Heart left ventricle (tissue), 16 donors: ENCODE data around the gene EDA2R. TPM values are rescaled to one million over a fixed set of nuclear protein-coding genes. Genes with fewer than 3 reads are reported as not detected.

Source experiments
- ATAC-seq, 4 donors: fragments of 200-7000 bp; cut with Tn5 transposase; one replicate each; pipeline ENCODE4 v1.9.1; 2020 to 2022; ENCODE audit warnings: moderate library complexity in 4 of 4, mild to moderate bottlenecking in 3 of 4, moderate number of reproducible peaks in 1 of 4
- DNase-seq, 5 donors: peaks; one replicate each; pipeline ENCODE4 v3.0.0-alpha.2; 2020
- H3K27ac ChIP-seq, 12 donors: fragments of 200-600 bp; sonication (generic) in 4 of 12; one replicate each; pipeline versions ENCODE4 v1.5.0 to v1.8.0; 2016 to 2022; ENCODE audit warnings: mild to moderate bottlenecking in 2 of 12
- H3K27me3 ChIP-seq, 9 donors: fragments of 200-600 bp; sonication (generic) in 2 of 9; one replicate each; pipeline versions ENCODE4 v1.5.1 to v1.8.0; 2016 to 2022; ENCODE audit warnings: mild to moderate bottlenecking in 3 of 9
- H3K36me3 ChIP-seq, 9 donors: fragments of 200-600 bp; sonication (generic) in 2 of 9; one replicate each; pipeline versions ENCODE4 v1.5.0 to v1.8.0; 2018 to 2022; ENCODE audit warnings: mild to moderate bottlenecking in 2 of 9
- H3K4me1 ChIP-seq, 12 donors: fragments of 200-600 bp; sonication (generic) in 4 of 12; one replicate each; pipeline versions ENCODE4 v1.5.0 to v1.8.0; 2016 to 2022; ENCODE audit warnings: mild to moderate bottlenecking in 3 of 12
- H3K4me3 ChIP-seq, 12 donors: fragments of 200-600 bp; sonication (generic) in 4 of 12; one replicate each; pipeline versions ENCODE4 v1.5.0 to v1.8.0; 2017 to 2022; ENCODE audit warnings: mild to moderate bottlenecking in 9 of 12, moderate library complexity in 4 of 12
- H3K9me3 ChIP-seq, 12 donors: fragments of 200-600 bp; sonication (generic) in 4 of 12; one replicate each; pipeline versions ENCODE4 v1.5.0 to v1.8.0; 2016 to 2022; ENCODE audit warnings: mild to moderate bottlenecking in 1 of 12
- POLR2A ChIP-seq, 2 donors: fragments of 450-650 bp; IDR thresholded peaks; one replicate each; pipeline ENCODE4 v1.6.1; 2017; ENCODE audit warnings: antibody characterized with exemption in 2 of 2, mild to moderate bottlenecking in 2 of 2, moderate library complexity in 2 of 2
- WGBS, 4 donors: extraction: QIAGEN DNeasy Blood & Tissue Kit in 2 of 4; methylation state at CpG; one replicate each; pipeline versions ENCODE4 v1.1.5 to v1.1.7; 2013 to 2018; 5-methylcytosine and 5-hydroxymethylcytosine counted together
- intact Hi-C, 10 donors: fragments of 100-400 bp; cut with DNase I; formaldehyde crosslinking; loops; one replicate each; pipeline versions ENCODE4 v1.11.1 to v1.14.2; 2022
- polyA plus RNA-seq, 2 donors: library from polyadenylated mRNA; stranded (reverse); fragments of 200-250 nt; gene quantifications; one replicate each; pipeline ENCODE4 v1.2.3, GENCODE V29; 2013
- total RNA-seq, 9 donors: library from RNA; depleted of rRNA in 2 of 9; stranded (reverse); fragments of >200 nt in 2 of 9; fragmentation: NEBNext Ultra II Directional in 3 of 9; extraction: Animal tissue kit (Norgen Biotek cat#: 25700) in 3 of 9; gene quantifications; one replicate each; pipeline versions ENCODE4 v1.1.0 to v1.2.4, GENCODE V29; 2016 to 2023
- TF ChIP-seq, protein P1 (sequence below), 12 donors: fragments of 200-600 bp; sonication (generic) in 4 of 12; IDR thresholded peaks; one replicate each; pipeline versions ENCODE4 v1.5.0 to v1.8.0; 2018 to 2022; ENCODE audit warnings: antibody characterized with exemption in 12 of 12, mild to moderate bottlenecking in 5 of 12
- donor health status: ischemic (EF 13 %, LVEDD 7.1; RV severe dilation, severe dysfunction).
- donor health status: healthy with polysubstance abuse.
- donor health status: DM: no; HTN: yes; CAD: no.
- donor health status: DM: no; HTN: no; CAD: no.
- donor health status: ischemic (EF 25% LVEDD 6.9; RV normal size, moderate dysfunction).
- donor health status: ischemic (EF 25% LVEDD 5.7; RV mildly dilated, moderate dysfunction).
- donor health status: healthy.
- donor health status: DM: yes; HTN: yes; CAD: no.
- donor health status: ischemic (EF 35%, LVEDD 5.7; RV mildly dilated, moderate dysfunction).
- donor health status: nonischemic (EF 11% LVEDD 7.7; RV severe dilation, severe dysfunction).
- donor health status: DM: yes; HTN: yes; CAD: no.
- donor health status: PGD.
- donor health status: ischemic (EF 29% LVEDD 5.4; RV normal size, mild dysfunction).
- donor health status: nonischemic (EF 23%, LVEDD 6.1; RV moderate dilation, normal function).

The EDA2R gene
- total and polyA plus RNA-seq, 11 donors, result 0.14 to 4.6 (median 1.1) TPM

DNA sequence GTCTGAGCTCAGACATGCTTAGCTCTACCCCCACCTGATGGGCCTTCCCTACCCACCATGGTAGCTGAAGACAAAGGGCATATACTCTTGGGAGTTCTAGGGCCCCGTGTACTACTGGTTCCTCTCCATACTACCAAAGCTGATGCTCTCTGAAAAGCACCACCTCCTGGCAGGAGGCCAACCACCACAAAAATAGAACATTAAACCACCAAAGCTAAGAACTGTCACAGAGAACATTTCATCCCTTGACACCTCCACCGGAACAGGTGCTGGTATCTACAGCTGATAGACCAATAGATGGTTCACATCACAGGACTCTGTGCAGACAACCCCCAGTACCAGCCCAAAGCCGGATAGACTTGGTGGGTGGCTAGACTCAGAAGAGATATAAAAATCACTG is 13.4 kb downstream of the EDA2R start:
- WGBS, 4 donors, result 48 to 71% (median 51%) methylated on average over 3 of the region's 3 CpGs
- peaks cover 0 to 6% (median 0%) of the 10 kb centered on the region in 9 donors for H3K27me3 ChIP-seq
- peaks cover 0 to 10% (median 0%) of the 10 kb centered on the region in 12 donors for H3K9me3 ChIP-seq
- peak in 1 of 5 donors; percentile 6 for DNase-seq
- intact Hi-C loops, result no loop called here
- H3K27ac ChIP-seq, result no peak overlapping the region
- H3K4me3 ChIP-seq, result no peak overlapping the region
- H3K4me1 ChIP-seq, result no peaks in the 10 kb centered on the region
- no peak for ATAC-seq
- no peaks in the 10 kb centered on the region for H3K36me3 ChIP-seq
- TF ChIP-seq, protein P1, sequence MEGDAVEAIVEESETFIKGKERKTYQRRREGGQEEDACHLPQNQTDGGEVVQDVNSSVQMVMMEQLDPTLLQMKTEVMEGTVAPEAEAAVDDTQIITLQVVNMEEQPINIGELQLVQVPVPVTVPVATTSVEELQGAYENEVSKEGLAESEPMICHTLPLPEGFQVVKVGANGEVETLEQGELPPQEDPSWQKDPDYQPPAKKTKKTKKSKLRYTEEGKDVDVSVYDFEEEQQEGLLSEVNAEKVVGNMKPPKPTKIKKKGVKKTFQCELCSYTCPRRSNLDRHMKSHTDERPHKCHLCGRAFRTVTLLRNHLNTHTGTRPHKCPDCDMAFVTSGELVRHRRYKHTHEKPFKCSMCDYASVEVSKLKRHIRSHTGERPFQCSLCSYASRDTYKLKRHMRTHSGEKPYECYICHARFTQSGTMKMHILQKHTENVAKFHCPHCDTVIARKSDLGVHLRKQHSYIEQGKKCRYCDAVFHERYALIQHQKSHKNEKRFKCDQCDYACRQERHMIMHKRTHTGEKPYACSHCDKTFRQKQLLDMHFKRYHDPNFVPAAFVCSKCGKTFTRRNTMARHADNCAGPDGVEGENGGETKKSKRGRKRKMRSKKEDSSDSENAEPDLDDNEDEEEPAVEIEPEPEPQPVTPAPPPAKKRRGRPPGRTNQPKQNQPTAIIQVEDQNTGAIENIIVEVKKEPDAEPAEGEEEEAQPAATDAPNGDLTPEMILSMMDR (IDR thresholded peaks at IDR 0.05), result no peak
- TF ChIP-seq POLR2A (IDR thresholded peaks at IDR 0.05), result no peak

DNA sequence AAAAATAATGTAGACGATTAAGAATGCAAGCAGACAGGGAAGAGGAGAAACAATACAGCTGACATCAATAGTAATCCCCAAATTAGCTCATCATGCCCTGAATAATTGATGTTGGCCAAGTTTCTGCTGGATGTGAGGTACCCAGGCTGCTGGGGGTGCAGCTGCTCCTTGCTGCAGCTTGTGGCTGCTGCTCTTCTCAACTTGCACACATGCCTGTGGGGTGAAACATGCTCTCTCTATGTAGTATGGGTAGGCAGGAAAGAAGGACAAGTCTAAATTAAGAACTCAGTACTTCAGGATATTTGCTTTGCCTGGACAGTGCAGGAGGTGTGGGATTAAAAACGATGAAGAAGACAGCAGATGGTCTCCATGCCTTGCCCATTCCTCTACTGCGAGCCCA is 16.7 kb downstream of the EDA2R start:
- ATAC-seq, result no peak
- intact Hi-C loops, result no loop called here

DNA sequence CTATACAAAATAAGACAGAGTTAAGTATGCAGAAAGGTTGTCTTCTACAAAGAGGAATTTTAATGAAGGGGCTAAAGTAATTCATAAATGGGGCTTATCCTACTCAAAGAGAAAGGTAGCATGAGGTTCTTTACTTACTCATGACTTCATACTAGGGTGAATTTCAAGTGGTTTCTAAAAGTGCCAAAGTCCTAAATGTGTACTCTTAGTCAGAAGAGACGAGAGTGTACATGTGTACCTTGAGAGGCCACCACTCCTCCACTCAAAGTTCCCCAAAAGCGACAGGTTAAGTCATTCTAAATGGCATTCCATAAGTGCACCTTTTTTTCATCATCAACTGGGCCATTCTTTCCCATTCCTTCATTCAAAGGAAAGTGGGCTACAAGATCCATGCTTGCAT is 21.9 kb downstream of the EDA2R start:
- no peak overlapping the region for H3K4me3 ChIP-seq
- no peak overlapping the region for H3K27ac ChIP-seq
- no peaks in the 10 kb centered on the region for H3K4me1 ChIP-seq
- 52 to 82% (median 78%) methylated on average over 2 of the region's 2 CpGs for WGBS, 4 donors
- intact Hi-C loops, result no loop called here
- H3K9me3 ChIP-seq, result no peaks in the 10 kb centered on the region
- TF ChIP-seq, protein P1 (IDR thresholded peaks at IDR 0.05), result no peak
- no peak for TF ChIP-seq POLR2A (IDR thresholded peaks at IDR 0.05)
- DNase-seq, result no peak
- H3K27me3 ChIP-seq, result no peaks in the 10 kb centered on the region
- ATAC-seq, result no peak
- peaks cover 0 to 3% (median 0%) of the 10 kb centered on the region in 9 donors for H3K36me3 ChIP-seq

More for the DNA sequence above, 16.7 kb downstream of the EDA2R start:
- peaks cover 0 to 6% (median 0%) of the 10 kb centered on the region in 9 donors for H3K27me3 ChIP-seq
- H3K4me3 ChIP-seq, result no peak overlapping the region
- 57 to 81% (median 70%) methylated on average over 3 of the region's 3 CpGs for WGBS, 4 donors
- H3K9me3 ChIP-seq, result no peaks in the 10 kb centered on the region
- TF ChIP-seq, protein P1 (IDR thresholded peaks at IDR 0.05), result no peak
- TF ChIP-seq POLR2A (IDR thresholded peaks at IDR 0.05), result no peak
- H3K27ac ChIP-seq, result no peak overlapping the region
- H3K4me1 ChIP-seq, result no peaks in the 10 kb centered on the region
- H3K36me3 ChIP-seq, result no peaks in the 10 kb centered on the region
- DNase-seq, result no peak

DNA sequence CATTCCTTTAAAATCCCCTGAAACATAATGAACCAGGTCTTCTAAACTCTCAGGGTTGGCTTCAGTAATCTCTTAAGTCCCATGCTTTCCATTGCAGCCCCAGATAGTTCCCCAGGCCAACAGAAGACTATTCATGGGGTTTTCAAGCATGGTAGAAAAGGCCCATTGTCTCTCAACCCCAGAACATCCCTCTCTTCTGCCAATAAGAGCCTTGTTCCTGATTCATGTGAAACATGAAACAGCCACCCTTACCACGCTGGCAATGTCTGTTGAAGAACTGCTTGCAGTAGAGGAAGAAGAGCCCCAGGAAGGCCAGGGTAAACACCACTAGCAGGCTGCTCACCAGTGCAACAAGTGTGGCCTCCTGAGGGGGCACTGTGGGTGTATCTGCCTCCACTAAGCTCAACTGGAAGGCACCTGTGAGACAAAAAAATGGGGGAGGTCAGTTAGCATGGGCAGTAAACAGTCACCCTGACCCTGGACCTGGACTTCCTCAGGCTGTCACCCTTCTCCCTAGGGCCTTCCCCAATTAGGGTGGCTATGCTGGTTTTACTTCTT is 36.4 kb downstream of the EDA2R start:
- 18 to 59% (median 38%) methylated on average over 1 of the region's 1 CpG for WGBS, 4 donors
- no peak for DNase-seq
- TF ChIP-seq, protein P1 (IDR thresholded peaks at IDR 0.05), result no peak
- TF ChIP-seq POLR2A (IDR thresholded peaks at IDR 0.05), result no peak
- H3K36me3 ChIP-seq, result peaks cover 0 to 11% (median 0%) of the 10 kb centered on the region in 9 donors
- no peak overlapping the region for H3K4me3 ChIP-seq
- intact Hi-C loops, result no loop called here
- no peak for ATAC-seq
- H3K27ac ChIP-seq, result no peak overlapping the region
- H3K4me1 ChIP-seq, result no peaks in the 10 kb centered on the region
- H3K9me3 ChIP-seq, result peaks cover 0 to 6% (median 0%) of the 10 kb centered on the region in 12 donors
- H3K27me3 ChIP-seq, result no peaks in the 10 kb centered on the region
